GM11168 (cell line): ENCODE measurements around the gene VSIG4.

Source experiments
- in situ Hi-C: fragments of 300-500 bp; cut with MboI; formaldehyde crosslinking; loops from one replicate; pipeline ENCODE4 v1.12.0; 2022; ENCODE audit warnings: low sequenced_read_pairs; ENCODE audit not compliant: unreplicated experiment

Gene VSIG4

DNA sequence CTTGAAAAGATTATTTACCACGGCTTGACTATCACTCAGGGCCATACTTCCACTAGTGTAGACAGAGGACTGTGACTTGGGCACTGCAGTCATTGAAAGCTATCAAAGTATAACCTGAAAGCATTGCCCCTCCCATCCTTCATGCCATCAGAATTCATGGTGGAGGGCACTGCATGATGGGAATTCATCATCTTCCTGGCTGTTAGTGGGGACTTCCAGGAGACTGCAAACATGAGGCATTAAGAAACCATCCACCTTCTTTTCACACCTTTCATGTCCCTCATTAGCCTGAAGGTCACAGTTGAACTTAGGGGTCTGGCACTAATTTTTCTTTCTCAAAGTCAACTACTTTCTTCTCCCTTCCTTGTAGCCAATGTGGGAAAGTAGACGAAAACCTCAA is 25.8 kb downstream of the VSIG4 start:
- in situ Hi-C loops = no loop called here

GRCh38 chrX:66013194-66013816 is 26.6 kb downstream of the VSIG4 start:
- in situ Hi-C loops = no loop called here

- in situ Hi-C loops = no loop called here
Observed at GRCh38 chrX:66012094-66012534, 27.8 kb downstream of the VSIG4 start.

- in situ Hi-C loops = no loop called here
Observed at GRCh38 chrX:66009231-66009845, 30.5 kb downstream of the VSIG4 start.

GRCh38 chrX:66008328-66008970 is 31.4 kb downstream of the VSIG4 start:
- in situ Hi-C loops = no loop called here

DNA sequence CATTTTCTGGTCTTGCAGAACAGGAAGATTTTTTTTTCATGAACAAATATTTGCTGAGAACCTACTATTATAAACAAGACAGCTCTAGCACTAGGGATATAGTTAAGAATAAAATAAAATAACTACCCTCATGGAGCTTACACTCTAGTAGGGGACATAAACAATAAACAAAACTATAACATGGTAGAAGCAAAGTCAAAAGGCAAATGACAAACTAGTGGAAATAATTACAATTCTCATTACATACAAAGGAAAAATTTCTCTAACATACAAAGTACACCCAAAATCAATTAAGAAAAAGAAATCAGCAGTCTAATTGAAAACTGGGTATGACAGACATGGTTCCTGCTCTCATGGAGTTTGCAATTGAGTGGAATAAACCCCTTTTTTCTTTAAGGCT is 32.0 kb downstream of the VSIG4 start:
- in situ Hi-C loops = no loop called here

- in situ Hi-C loops = no loop called here
Observed at GRCh38 chrX:66005830-66006449, 33.9 kb downstream of the VSIG4 start.

GRCh38 chrX:66004928-66005829 is 34.7 kb downstream of the VSIG4 start:
- in situ Hi-C loops = no loop called here

- in situ Hi-C loops = no loop called here
Observed at GRCh38 chrX:66002824-66003680, 36.8 kb downstream of the VSIG4 start.

GRCh38 chrX:66001596-66001995 is 38.3 kb downstream of the VSIG4 start:
- in situ Hi-C loops = no loop called here

DNA sequence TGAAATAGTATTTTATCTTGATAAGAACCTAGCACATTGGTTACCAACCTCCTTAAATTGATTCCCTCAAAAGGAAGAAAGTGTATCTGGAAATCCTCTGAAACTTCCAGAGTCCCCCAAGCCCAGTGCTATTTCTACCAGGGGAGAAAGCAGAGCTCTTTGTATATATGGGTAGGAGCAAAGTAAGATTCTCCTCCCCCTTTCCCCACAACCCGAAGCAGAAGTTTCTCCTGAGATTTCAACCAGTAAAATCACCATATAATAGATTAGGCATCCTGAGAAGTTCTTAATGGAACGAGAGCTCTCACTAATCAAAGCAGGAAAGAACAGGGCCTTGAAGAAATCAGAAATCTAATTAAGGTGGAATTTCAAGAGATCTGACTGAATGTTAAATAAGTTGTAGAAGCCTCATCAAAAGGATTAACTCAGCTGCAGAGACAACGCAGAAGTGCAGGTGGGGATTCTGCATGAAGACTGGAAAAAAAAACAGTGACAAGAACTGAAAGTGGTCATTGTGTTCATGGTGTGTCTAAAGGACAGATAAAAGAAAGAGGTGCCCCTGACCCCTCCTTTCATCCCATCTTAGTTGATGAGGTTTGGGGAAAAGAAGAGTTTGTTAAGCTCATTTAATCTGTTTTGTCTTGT is 39.1 kb downstream of the VSIG4 start:
- in situ Hi-C loops = no loop called here

DNA sequence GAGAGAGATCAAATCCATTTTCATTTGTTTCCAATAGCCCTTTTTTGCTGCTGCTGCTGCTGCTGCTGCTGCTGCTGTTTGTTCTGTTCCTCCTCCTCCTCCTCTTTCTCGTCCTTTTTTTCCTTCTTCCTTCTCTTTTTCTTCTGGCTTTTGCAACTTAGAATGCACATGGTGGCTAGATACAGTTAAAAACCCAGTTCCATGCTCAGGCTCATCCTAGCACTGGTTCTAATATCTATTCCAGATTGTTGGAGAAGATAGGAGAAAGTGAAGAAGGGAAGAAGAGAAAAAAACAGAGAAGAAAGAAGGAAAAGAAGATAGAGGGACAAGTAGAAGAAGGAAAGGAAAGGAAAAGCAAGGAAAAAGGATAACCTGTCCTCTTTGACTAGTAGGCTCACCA is 39.7 kb downstream of the VSIG4 start:
- in situ Hi-C loops = no loop called here

GRCh38 chrX:65999563-66000148 is 40.2 kb downstream of the VSIG4 start:
- in situ Hi-C loops = loop anchor here (10.0 to 25.0 kb wide), 2 partner anchors 262 to 415 kb away; no protein-coding TSS in a partner anchor

DNA sequence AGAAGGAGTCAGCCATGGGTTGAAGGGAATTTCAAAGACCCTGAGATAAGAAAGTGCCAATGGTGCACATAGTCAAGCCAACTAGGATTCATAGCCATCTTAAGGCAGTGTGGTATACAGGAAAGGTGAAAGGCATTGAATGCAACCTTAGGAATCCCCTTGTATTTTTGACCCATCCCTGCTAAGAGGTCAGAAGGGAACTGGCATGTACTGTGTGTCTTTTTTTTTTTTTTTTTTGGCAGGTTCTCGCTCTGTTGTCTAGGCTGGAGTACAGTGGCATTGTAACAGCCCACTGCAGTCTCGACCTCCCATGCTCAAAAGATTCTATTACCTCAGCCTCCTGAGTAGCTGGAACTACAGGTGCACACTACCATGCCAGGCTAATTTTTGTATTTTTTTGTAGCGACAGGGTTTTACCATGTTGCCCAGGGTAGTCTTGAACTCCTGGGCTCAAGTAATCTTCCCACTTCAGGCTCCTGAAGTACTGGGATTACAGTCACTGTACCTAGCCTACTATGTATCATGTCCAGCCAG is 40.8 kb downstream of the VSIG4 start:
- in situ Hi-C loops = loop anchor here (10.0 to 25.0 kb wide), 2 partner anchors 262 to 414 kb away; no protein-coding TSS in a partner anchor

- in situ Hi-C loops = loop anchor here (10.0 to 25.0 kb wide), 2 partner anchors 261 to 413 kb away; no protein-coding TSS in a partner anchor
Observed at GRCh38 chrX:65997978-65998717, 41.7 kb downstream of the VSIG4 start.

DNA sequence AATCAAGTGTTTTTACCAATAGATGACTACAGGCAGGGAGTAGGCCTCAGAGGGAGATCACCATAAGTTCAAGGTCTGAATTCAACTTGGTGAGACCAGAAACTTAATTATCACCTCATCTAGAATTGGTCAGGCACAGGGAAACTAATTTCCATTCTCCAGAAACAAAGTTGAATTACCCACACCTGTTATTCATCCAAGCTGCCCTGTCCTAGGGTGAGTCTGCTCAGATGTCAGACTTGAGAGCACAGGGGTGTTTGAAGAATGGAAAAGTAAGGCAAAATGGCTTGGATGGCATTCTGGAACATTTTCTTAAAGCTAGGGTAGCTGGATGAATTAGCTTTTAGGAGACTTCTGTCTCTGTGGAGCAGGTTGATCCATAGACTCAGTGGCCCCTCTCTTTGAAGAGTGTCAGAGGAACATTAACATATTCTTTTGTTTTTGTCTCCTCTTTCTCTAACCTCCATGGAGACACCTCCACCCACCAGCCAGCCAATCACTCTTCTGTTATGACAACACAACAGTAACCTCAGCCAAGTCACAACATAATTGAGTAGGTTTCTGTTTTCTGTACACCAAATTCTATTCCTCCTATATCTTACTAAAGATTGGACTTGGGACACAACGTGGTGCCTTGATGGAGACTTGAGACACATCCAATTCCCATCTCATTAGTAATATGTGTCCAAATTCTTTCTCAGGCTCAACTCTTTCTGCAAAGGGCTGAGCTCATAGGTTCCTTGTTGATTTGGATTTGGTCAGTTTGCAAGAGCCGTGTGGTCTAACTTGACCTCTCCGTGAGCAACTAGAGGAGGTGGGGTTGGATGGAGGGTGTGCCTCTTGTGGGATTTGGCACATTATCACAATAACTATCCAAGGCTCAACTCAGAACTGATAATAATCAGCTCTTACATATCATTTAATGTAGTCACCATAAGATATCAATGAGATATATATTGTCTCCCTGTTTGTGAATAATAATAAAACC is 45.1 kb downstream of the VSIG4 start:
- in situ Hi-C loops = loop anchor here (10.0 to 25.0 kb wide), 2 partner anchors 258 to 410 kb away; no protein-coding TSS in a partner anchor
